ENCODE measurements around the gene ROPN1B. TPM values are rescaled to one million over a fixed set of nuclear protein-coding genes. Genes with fewer than 3 reads are reported as not detected.
"Not testable (repeated sequence)": the region's sequence is repeated elsewhere in the genome, so short reads cannot be mapped to it uniquely, and the experiment has no call there.

ROPN1B gene
- total RNA-seq (2014; rRNA removed; shearing (Covaris generic); ENCODE audit: low replicate concordance): 3.5 TPM in 1 of 2 replicates, not detected in the other

GRCh38 chr3:125968701-125969592, at the start of gene ROPN1B:
Gene ROPN1B, plus strand, starts transcription at chr3:125969178. Its CDS starts 2,877 bp downstream, at chr3:125972055.
- DNase-seq (ENCODE audit: low read depth); in situ Hi-C loops (cut with HindIII; ENCODE audit: low pct_unique_long_range_greater_than_20kb, low sequenced_read_pairs): not testable (repeated sequence)

GRCh38 chr3:125920191-125920590, 48.8 kb upstream of the ROPN1B start:
- in situ Hi-C loops (cut with HindIII; ENCODE audit: low pct_unique_long_range_greater_than_20kb, low sequenced_read_pairs); DNase-seq (ENCODE audit: low read depth): not testable (repeated sequence)

GRCh38 chr3:125920751-125921279, 48.2 kb upstream of the ROPN1B start:
- in situ Hi-C loops (cut with HindIII; ENCODE audit: low pct_unique_long_range_greater_than_20kb, low sequenced_read_pairs); DNase-seq (ENCODE audit: low read depth): not testable (repeated sequence)

DNA sequence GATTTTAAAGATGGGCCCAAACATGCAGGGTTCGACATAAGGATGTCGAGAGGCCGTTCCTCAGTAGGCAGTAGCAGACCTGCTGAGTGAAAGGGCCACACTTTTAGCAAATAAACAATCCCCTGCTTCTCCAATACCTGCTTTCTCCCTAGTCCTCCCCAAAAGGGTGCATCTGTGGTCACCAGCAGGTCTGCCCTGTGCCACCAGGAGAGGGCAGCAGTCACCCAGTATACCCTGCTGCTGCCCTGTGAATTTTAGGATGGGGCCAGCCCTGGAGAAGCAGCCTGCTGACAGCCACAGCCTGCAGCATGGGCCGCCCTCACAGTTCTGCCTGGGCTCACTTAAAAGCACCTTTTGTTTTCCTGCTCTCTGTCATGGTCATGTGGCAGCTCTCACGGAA, 47.3 kb upstream of the ROPN1B start:
- in situ Hi-C loops (cut with HindIII; ENCODE audit: low pct_unique_long_range_greater_than_20kb, low sequenced_read_pairs): not testable (repeated sequence)
- DNase-seq (ENCODE audit: low read depth): peak; percentile 8

- DNase-seq (ENCODE audit: low read depth); in situ Hi-C loops (cut with HindIII; ENCODE audit: low pct_unique_long_range_greater_than_20kb, low sequenced_read_pairs): not testable (repeated sequence)
Measured at GRCh38 chr3:125923324-125924115, 45.5 kb upstream of the ROPN1B start.

- DNase-seq (ENCODE audit: low read depth); in situ Hi-C loops (cut with HindIII; ENCODE audit: low pct_unique_long_range_greater_than_20kb, low sequenced_read_pairs): not testable (repeated sequence)
Measured at GRCh38 chr3:125924276-125924675, 44.7 kb upstream of the ROPN1B start.

DNA sequence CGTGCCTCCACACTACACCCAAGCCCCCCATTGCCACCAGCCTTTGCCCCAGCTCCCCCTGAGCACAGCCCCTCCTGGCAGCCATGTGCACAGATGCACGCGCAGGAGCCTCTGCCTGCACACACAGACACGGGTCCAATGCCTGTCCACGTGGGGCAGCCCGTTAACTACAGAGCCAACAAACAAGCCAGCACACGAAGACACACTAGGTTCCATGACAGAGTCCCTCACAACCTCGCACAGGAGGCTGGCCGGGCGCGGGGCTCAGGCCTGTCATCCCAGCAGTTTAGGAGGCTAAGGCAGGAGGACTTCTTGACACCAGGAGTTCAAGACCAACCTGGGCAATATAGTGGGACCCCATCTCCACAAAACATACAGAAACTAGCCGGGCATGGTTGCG, 43.3 kb upstream of the ROPN1B start:
- DNase-seq (ENCODE audit: low read depth); in situ Hi-C loops (cut with HindIII; ENCODE audit: low pct_unique_long_range_greater_than_20kb, low sequenced_read_pairs): not testable (repeated sequence)

DNA sequence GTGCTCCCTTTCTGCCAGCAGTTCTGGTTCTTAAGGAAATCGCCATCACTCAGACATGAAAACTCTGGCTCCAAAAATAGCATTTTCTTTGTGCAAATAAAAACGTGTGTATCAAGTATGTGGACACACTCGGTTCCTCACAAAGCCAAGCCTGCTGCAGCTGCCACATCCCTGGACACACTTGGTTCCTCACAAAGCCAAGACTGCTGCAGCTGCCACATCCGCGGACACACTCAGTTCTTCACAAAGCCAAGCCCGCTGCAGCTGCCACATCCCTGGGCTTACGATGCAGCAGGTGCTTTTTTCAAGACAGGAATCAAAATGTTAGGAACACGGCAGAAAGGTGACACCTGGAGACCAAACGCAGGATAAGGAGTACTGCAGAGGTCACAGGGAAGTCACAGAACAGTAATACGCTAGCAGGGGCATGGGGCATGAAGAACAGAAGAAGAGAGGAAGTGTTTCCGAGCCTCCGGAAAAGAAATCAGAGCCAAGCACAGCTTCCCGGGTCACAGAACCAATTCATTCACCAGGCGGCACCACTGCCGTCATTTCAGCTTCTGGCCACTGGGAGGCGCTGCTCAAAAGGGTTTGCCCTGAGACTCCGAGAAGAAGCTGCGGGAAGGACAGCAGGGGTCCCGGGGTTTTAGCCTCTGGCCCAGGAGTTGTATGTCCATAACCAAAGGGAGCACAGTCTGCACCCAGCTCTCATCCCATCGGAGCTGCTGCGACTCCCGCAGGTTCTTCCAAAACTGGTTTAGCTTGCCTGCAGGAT, 40.0 kb upstream of the ROPN1B start:
- DNase-seq (ENCODE audit: low read depth); in situ Hi-C loops (cut with HindIII; ENCODE audit: low pct_unique_long_range_greater_than_20kb, low sequenced_read_pairs): not testable (repeated sequence)

GRCh38 chr3:125929765-125930164, 39.2 kb upstream of the ROPN1B start:
- in situ Hi-C loops (cut with HindIII; ENCODE audit: low pct_unique_long_range_greater_than_20kb, low sequenced_read_pairs): not testable (repeated sequence)

GRCh38 chr3:125931355-125931880, 37.6 kb upstream of the ROPN1B start:
- DNase-seq (ENCODE audit: low read depth); in situ Hi-C loops (cut with HindIII; ENCODE audit: low pct_unique_long_range_greater_than_20kb, low sequenced_read_pairs): not testable (repeated sequence)

More at GRCh38 chr3:125929765-125930164, 39.2 kb upstream of the ROPN1B start:
- not testable (repeated sequence) for DNase-seq (ENCODE audit: low read depth)

GRCh38 chr3:125933397-125934173, 35.4 kb upstream of the ROPN1B start:
- DNase-seq (ENCODE audit: low read depth); in situ Hi-C loops (cut with HindIII; ENCODE audit: low pct_unique_long_range_greater_than_20kb, low sequenced_read_pairs): not testable (repeated sequence)

DNA sequence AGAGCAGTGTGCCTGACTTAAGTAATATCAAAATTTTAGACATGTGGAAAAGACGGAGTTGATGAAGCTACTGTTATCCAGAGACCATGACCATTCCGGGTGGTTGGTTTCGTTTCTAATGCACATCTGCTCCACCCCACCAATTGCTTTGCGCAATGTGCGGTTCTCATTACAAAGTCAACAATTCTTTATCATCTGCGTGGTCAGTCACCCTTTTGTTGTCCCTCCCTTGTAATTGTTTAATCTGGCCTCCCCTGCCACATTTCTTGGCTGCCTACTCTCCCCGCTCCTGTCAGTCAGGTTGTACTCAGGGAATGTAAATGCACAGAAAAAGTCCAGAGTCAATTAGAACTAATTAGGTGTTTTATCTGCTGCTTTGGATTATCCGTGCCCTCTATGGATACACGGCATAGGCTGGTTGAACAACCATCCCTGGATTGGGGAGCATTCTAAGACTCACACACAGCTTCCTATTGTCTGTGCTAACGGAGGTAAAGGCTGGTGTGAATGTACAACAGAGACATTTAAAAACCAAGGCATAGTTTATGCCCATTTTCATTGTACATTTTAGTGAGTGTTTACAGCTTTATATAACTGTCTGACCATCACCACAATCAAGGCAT, 33.6 kb upstream of the ROPN1B start:
- in situ Hi-C loops (cut with HindIII; ENCODE audit: low pct_unique_long_range_greater_than_20kb, low sequenced_read_pairs): not testable (repeated sequence)
- DNase-seq (ENCODE audit: low read depth): peak; percentile 39

DNA sequence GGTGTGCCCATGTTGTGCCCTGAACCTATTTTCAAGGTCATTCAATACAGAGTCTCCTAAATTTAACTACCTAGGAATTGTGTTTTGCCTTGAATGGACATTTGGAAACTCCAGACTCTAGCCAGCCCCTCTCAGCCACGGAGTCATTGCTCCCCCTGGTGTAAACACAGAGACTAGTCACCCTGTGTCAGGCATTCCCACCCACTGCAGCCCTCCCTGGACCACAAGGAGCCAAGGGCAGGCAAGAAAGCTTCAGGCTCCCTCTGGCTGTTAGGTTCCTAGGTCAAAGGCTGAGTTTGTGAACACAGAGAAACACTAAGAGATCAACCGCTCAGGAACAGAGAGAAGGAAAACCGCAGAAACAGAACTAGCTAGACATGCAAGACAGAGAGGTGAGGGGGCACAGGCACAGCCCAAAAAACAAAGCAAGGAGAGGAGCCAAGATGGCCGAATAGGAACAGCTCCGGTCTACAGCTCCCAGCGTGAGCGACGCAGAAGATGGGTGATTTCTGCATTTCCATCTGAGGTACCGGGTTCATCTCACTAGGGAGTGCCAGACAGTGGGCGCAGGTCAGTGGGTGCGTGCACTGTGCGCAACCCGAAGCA, 32.7 kb upstream of the ROPN1B start:
- DNase-seq (ENCODE audit: low read depth); in situ Hi-C loops (cut with HindIII; ENCODE audit: low pct_unique_long_range_greater_than_20kb, low sequenced_read_pairs): not testable (repeated sequence)

- DNase-seq (ENCODE audit: low read depth); in situ Hi-C loops (cut with HindIII; ENCODE audit: low pct_unique_long_range_greater_than_20kb, low sequenced_read_pairs): not testable (repeated sequence)
Measured at GRCh38 chr3:125936891-125937290, 32.1 kb upstream of the ROPN1B start.

- DNase-seq (ENCODE audit: low read depth); in situ Hi-C loops (cut with HindIII; ENCODE audit: low pct_unique_long_range_greater_than_20kb, low sequenced_read_pairs): not testable (repeated sequence)
Measured at GRCh38 chr3:125947806-125948205, 21.2 kb upstream of the ROPN1B start.

GRCh38 chr3:125948901-125949300, 20.1 kb upstream of the ROPN1B start:
- DNase-seq (ENCODE audit: low read depth); in situ Hi-C loops (cut with HindIII; ENCODE audit: low pct_unique_long_range_greater_than_20kb, low sequenced_read_pairs): not testable (repeated sequence)
